ENCODE measurements around the gene DRD3. TPM values are rescaled to one million over a fixed set of nuclear protein-coding genes. Genes with fewer than 3 reads are reported as not detected.

Gene DRD3
- total RNA-seq, 2 experiments from 2014 or later, result not detected

DNA sequence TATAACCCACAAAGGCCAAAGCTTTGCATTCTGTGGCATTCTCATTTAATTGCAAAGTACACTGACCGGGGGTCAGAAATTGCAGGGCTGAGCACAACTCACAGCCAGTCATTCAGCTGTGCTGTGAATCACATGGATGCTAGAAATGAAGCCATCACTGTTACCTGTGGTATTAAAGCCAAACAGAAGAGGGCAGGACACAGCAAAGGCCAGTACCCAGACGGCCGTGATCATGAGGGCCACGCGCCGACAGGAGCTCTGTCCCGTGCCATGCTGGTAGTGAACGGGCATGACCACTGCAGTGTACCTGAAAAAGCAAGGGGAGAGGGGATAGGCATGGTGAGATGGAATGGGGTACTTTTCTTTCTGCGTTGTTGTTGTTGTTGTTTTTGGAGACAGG is 31.6 kb downstream of the DRD3 start:
- H2AFZ ChIP-seq (ENCODE audit: low read length), result no peak overlapping the region
- H3K4me1 ChIP-seq (ENCODE audit: insufficient read depth, low read length, poor library complexity, severe bottlenecking), result no peaks in the 10 kb centered on the region
- CTCF ChIA-PET (ENCODE audit: unreplicated experiment), result no interaction called here
- no peaks in the 10 kb centered on the region for H3K9me2 ChIP-seq (ENCODE audit: insufficient read depth, low read length)
- no peaks in the 10 kb centered on the region for H4K20me1 ChIP-seq (ENCODE audit: insufficient read depth, low read length)
- POLR2A ChIA-PET, result no interaction called here
- no TSS peak for BruUV-seq (replicated peaks)
- H3K27ac ChIP-seq (ENCODE audit: low read depth, low read length, poor library complexity, severe bottlenecking), result no peak overlapping the region
- no peaks in the 10 kb centered on the region for H3K9me3 ChIP-seq (ENCODE audit: low read length)
- H3K79me2 ChIP-seq (ENCODE audit: insufficient read depth, low read depth, low read length), result no peaks in the 10 kb centered on the region
- no peak for DNase-seq (ENCODE audit: low spot score)
- intact Hi-C loops (cut with micrococcal nuclease; ENCODE audit: unreplicated experiment), result no loop called here
- H3K36me3 ChIP-seq (ENCODE audit: insufficient read depth, low read length), result no peaks in the 10 kb centered on the region
- H3K4me2 ChIP-seq (ENCODE audit: low read length), result no peak overlapping the region
- H3K4me3 ChIP-seq (ENCODE audit: low read depth, low read length, poor library complexity, severe bottlenecking), result no peak overlapping the region
- TF ChIP-seq, protein P1, sequence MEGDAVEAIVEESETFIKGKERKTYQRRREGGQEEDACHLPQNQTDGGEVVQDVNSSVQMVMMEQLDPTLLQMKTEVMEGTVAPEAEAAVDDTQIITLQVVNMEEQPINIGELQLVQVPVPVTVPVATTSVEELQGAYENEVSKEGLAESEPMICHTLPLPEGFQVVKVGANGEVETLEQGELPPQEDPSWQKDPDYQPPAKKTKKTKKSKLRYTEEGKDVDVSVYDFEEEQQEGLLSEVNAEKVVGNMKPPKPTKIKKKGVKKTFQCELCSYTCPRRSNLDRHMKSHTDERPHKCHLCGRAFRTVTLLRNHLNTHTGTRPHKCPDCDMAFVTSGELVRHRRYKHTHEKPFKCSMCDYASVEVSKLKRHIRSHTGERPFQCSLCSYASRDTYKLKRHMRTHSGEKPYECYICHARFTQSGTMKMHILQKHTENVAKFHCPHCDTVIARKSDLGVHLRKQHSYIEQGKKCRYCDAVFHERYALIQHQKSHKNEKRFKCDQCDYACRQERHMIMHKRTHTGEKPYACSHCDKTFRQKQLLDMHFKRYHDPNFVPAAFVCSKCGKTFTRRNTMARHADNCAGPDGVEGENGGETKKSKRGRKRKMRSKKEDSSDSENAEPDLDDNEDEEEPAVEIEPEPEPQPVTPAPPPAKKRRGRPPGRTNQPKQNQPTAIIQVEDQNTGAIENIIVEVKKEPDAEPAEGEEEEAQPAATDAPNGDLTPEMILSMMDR (conservative IDR thresholded peaks at IDR 0.05; ENCODE audit: low read length), result no peak
- TF ChIP-seq EZH2phosphoT487 (IDR thresholded peaks at IDR 0.05; ENCODE audit: borderline replicate concordance, low read depth, low read length), result no peak

DNA sequence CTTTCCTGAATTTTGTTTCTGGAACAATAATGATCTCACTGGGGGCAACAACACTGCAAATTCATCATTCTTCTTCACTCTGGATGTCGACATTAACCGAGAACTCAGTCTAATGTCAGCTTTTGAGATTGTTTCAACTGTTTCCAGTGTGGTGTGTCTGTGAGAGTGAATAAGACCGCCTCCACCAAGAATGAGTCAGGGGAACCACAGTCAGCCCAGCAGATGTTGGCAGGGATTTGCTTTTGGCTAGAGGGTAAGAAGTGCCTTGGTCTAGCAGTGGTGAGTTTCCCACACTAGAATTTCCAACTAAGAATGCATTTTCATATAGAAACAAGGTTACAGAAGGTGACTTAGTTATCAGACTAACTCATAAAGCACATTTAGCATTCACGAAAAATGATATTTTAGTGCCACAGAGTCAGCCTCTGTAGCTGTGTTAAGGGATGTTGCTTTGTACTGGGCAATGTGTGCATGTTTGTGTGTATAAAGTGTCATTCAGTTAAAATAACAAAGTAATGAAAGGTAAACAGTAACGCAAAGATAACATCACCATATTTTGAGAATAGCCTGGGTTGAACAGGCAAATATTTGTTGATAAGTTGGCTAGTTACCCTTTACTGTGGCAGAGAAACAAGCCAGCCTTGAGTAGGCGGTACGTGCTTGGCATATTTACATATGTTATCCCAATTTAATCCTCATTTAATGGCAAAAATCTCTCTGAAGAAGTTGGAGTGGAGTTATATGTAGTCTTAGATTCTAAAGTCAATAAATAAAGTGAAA is 33.8 kb downstream of the DRD3 start:
- Histone ChIP-seq H3K27ac (ENCODE audit: low read depth, low read length, poor library complexity, severe bottlenecking) (no peak overlapping the region), H4K20me1 (ENCODE audit: insufficient read depth, low read length) (no peaks in the 10 kb centered on the region), H3K4me2 (ENCODE audit: low read length) (no peak overlapping the region), H3K79me2 (ENCODE audit: insufficient read depth, low read depth, low read length) (no peaks in the 10 kb centered on the region), H3K36me3 (ENCODE audit: insufficient read depth, low read length) (no peaks in the 10 kb centered on the region), H3K9me2 (ENCODE audit: insufficient read depth, low read length) (no peaks in the 10 kb centered on the region), H3K4me1 (ENCODE audit: insufficient read depth, low read length, poor library complexity, severe bottlenecking) (no peaks in the 10 kb centered on the region), H3K9me3 (ENCODE audit: low read length) (no peaks in the 10 kb centered on the region), H3K4me3 (ENCODE audit: low read depth, low read length, poor library complexity, severe bottlenecking) (no peak overlapping the region), H2AFZ (ENCODE audit: low read length) (no peak overlapping the region)
- POLR2A ChIA-PET, result interaction anchor here (1.0 to 1.1 kb wide), 2 partner anchors 18 to 140 kb away, joined by 3 to 5 read pairs; no protein-coding TSS in a partner anchor
- no TSS peak for BruUV-seq (replicated peaks)
- intact Hi-C loops (cut with micrococcal nuclease; ENCODE audit: unreplicated experiment), result no loop called here
- DNase-seq (ENCODE audit: low spot score), result no peak
- TF ChIP-seq, protein P1 (conservative IDR thresholded peaks at IDR 0.05; ENCODE audit: low read length), result no peak
- no peak for TF ChIP-seq EZH2phosphoT487 (IDR thresholded peaks at IDR 0.05; ENCODE audit: borderline replicate concordance, low read depth, low read length)
- CTCF ChIA-PET (ENCODE audit: unreplicated experiment), result no interaction called here

DNA sequence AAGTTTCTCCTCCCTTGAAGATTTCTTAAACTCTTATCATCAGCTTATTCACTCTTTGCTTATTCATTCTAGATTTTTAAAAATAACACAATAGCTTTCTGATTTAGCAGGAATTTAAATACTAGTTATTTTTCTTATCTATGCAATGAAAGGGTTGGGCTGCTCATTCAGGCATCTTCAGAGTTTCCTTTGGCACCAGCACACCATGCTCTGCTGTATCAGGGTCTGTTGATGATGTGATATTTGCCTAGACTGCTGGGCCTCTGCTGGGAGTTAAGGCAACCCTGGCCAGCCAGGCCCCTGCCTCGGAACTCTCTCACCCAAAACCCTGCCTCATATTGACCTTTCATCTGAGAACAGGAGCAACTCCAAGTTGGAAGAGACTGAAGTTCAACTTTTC is 35.0 kb downstream of the DRD3 start:
- Histone ChIP-seq H2AFZ (ENCODE audit: low read length) (no peak overlapping the region), H4K20me1 (ENCODE audit: insufficient read depth, low read length) (no peaks in the 10 kb centered on the region), H3K79me2 (ENCODE audit: insufficient read depth, low read depth, low read length) (no peaks in the 10 kb centered on the region), H3K4me2 (ENCODE audit: low read length) (no peak overlapping the region), H3K9me3 (ENCODE audit: low read length) (no peaks in the 10 kb centered on the region), H3K36me3 (ENCODE audit: insufficient read depth, low read length) (no peaks in the 10 kb centered on the region), H3K9me2 (ENCODE audit: insufficient read depth, low read length) (no peaks in the 10 kb centered on the region), H3K27ac (ENCODE audit: low read depth, low read length, poor library complexity, severe bottlenecking) (no peak overlapping the region), H3K4me3 (ENCODE audit: low read depth, low read length, poor library complexity, severe bottlenecking) (no peak overlapping the region), H3K4me1 (ENCODE audit: insufficient read depth, low read length, poor library complexity, severe bottlenecking) (no peaks in the 10 kb centered on the region)
- DNase-seq (ENCODE audit: low spot score), result no peak
- ChIA-PET POLR2A (interaction anchor here (0.8 to 1.1 kb wide), 2 partner anchors 141 to 237 kb away, joined by 3 read pairs; no protein-coding TSS in a partner anchor), CTCF (ENCODE audit: unreplicated experiment) (no interaction called here)
- no TSS peak for BruUV-seq (replicated peaks)
- intact Hi-C loops (cut with micrococcal nuclease; ENCODE audit: unreplicated experiment), result no loop called here
- TF ChIP-seq, protein P1 (conservative IDR thresholded peaks at IDR 0.05; ENCODE audit: low read length), result no peak
- TF ChIP-seq EZH2phosphoT487 (IDR thresholded peaks at IDR 0.05; ENCODE audit: borderline replicate concordance, low read depth, low read length), result no peak
